Fibroblast of gingiva (primary cell): ENCODE data around the gene PSMD9.
A peak's percentile ranks its signal among the peaks of the same experiment; 100 is the strongest.

ENCODE experiments used
- DNase-seq: peaks from one replicate; pipeline ENCODE4 v3.0.0-alpha.2; 2011; ENCODE audit warnings: low read depth

PSMD9 gene

DNA sequence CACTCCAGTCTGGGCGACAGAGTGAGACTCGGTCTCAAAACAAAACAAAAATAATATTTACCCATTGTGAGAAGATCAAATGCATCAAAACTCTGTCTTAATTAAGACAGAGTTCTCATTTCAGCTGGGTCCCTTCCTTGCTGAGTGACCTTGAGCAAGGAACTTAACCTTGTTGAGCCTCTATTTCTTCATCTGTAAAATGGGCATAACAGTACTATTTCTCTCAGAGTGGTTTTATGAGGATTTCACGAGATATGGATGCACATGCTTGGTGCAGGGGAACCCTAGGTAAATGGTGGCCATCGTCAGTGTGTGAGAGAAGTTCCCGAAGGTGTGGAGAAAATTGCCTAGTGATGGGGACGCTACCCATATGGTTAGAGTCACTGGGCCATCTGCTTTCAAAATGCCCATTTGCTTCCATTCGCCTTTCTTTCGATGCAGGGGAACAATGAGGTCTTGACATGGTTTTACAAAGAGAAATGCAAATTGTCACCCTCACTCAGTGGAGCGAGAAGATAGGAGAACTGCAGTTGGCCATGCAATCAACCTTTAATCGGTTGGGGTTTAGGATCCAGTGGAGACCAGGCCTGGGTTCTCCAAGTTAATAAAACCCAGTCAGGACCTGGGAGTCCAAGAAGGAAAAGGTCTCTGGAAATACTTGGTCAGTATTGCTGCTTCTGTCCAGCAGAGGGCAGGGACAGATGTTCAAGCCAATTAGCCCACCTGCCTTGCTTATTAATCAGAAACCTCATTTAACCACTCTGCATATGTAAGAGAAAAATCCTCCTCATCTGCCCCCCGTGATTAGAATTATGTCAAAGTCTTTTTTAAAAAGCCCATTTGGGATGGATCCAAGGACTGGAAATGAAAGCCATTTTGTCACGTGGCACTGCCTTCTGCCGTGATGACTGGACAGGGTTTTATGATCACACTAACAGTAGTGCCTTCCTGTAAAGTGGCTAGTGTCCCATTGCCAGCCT, 67.0 kb downstream of the PSMD9 start:
- DNase-seq: no peak

DNA sequence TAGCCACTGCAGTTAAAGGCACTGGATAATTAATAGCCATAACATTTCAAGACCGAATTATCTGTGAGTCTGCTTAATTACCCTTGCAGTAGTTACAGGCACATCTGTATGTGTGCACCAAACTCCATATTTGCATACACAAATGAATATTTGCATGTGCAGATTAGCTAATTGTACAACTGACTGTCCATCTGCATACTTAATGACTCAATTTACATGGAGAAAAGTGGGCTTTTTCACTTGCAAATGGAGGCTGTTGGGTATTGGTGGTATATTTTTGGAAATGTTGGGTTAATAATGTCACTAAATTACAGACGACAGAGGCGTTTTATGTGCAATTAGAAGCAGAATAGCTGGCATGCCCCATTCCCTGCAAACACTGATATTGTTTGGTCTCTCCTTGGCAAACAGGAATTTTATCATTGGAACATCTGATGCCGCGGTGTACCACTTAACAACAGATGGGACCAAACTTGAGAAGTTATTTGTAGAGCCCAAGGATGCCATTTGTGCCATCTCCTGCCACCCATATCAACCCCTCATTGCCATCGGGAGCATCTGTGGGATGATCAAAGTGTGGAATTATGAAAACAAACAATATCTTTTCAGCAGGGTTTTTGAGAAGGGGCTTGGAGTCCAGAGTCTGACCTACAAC, 69.4 kb downstream of the PSMD9 start:
- DNase-seq: no peak

DNA sequence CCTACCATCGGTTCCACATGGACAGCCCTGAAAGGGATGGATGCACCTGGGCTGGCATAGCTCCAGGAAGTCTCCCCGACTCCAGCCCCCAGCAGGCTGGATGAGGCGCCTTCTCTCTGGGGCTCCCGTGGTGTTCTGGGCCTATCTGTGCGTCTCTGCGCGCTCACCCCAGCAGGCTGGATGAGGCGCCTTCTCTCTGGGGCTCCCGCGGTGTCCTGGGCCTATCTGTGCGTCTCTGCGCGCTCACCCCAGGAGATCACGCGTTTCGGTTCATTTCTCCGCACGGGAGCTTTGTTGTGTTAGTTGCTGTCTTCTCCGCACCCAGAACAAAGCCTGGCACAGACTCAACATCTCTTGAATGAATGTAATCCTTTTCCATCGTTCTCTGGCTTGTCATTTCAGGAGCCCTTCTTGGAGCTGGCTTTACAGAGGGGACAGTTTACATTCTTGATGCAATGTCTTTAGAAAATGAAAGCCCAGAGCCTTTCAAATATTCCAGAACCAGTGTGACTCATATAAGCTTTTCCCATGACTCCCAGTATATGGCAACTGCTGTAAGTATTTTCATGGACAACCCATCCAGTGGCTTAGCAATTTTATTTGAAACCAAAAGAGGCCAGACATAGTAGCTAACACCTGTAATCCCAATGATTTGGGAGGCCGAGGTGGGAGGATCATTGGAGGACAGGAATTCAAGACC, 70.1 kb downstream of the PSMD9 start:
- no peak for DNase-seq

DNA sequence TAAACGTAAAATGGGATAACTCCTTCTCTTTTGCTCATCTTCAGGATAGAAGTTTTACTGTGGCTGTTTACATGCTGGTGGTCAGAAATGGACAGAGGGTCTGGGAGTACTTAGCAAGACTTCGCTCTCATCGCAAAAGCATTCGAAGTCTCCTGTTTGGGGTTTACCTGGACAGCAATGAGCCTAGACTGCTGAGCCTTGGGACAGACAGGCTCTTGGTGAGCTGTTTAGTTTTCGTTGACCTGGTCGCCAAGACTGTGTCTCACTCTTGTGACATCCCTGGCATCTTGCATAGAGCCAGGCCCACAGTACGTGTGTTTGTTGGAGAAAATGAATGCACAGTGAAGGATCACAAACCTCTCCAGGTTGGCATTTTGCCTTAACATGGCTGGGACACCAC, 72.0 kb downstream of the PSMD9 start:
- no peak for DNase-seq

DNA sequence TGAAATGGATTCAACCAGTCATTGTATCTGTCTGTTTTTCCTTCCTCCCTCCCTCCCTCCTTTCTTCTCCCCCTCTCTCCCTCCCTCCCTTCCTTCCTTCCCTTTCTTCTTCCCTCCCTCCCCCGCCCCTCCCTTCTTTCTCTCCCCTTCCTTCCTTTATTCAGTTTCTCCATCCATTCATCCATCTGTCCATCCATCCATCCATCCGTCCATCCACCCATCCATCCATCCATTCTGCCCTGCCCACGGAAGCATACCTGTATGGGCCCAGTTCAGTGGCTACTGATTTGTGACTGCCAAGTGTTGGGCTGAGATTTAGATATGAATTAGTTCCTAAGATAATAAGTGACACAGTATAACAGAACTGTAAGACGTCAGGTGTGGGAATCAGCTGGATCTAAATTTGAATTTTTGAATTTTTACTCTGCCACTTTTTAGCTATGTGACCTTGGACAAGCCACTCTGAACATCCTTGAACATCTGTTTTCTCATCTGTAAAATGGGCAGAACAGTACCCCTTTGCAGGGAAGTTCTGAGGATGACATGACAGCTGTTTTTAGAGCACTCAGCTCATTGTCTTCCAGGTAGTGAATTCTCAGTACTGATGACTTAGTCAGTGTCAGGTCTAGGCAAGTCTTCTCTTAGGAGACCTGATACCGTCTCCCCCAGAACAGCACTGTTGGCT, 72.7 kb downstream of the PSMD9 start:
- DNase-seq: no peak

DNA sequence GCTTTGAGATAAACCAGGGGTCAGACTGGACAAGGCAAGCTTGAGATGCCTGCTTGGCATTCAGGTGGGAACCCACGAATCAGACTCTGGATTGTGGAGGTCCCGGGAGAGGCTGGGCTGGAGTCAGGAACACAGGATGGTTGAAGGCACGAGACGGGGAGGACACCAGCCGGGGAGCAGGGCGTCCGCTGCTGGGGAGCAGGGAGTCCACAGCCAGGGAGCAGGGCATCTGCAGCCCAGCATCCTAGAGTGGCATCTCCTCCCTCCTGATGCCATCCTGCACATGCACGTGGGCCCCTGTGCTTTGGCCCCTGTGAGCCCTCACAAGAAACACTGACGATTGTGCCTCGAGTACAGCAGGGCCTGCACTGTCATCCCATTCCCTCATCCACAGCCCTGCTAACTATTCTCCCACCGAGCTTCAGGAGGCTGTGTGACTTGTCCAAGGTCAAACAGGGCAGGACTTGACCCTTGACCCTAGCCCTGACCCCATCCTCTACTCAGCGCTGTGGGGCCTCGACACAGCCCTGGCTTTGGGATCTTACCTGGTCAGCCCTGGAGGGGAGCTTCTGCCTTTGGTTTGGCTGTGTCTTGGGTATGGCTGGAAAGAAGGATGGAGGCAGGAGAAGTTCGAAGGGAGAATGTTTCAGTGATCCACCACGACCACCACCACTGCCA, 74.9 kb downstream of the PSMD9 start:
- DNase-seq: no peak

DNA sequence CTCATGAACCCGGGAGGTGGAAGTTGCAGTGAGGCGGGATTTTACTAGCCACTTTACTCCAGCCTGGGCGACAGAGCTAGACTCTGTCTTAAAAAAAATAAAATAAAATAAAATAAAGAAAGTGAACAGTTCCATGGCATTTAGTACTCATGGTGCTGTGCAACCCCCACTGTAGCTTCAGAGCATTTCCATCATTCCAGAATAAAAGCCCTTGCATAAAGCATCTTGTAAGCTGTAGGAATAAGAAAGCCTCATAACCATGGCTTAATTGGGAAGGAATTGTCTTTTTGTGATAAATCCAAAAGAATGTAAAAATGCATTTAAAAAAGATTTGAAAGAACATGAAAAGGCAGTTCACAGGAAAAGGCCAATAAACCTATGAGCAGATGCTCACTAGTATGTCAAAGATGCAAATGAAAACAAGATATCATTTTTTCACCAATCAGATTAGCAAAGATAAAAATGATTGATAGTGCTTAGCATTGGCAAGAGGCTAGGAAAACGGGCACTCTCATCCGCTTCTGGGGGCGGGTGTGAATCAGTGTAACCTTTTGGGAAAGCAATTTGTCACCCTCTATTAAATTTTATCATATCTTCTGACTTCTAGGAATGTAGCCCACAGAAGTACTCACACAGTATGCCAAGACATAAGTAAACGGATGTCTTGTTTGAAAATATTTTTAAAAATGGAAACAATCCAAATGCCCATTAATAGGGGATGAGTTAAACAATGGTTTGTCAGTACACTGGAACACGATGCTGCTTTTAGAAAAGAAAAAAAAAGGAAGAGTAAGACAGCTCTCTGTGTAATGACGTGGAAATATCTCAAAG, 76.4 kb downstream of the PSMD9 start:
- peak; percentile 47 for DNase-seq

DNA sequence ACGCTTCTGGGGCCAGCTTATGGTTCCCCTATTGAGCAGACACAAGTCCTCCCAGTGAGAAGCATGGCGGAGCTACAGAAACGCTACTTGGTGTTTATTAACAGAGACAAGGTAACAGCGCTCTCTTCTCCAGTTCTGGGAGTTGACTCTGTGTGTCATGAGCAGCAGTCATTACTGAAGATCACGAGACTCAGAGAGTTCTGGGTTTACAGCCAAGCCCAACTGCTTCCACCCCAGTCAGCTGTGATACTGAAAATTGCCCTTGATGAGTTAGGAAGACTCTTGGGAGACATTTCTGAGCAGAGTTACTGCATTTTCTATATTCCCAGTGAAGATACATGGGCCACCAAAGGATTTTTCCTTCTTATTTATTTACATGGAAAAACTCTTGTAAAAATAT, 78.4 kb downstream of the PSMD9 start:
- DNase-seq: no peak
